NCI-H1105 treated with DMSO at 0.1 percent for 48 hours (cell line): ENCODE data around the gene HTD2.
"Not testable (repeated sequence)": the region's sequence is repeated elsewhere in the genome, so short reads cannot be mapped to it uniquely, and the experiment has no call there.

Experiments used
- DNase-seq: peaks from one replicate; lab custom pipeline; 2025; lab: John Stamatoyannopoulos, UW

Gene HTD2

DNA sequence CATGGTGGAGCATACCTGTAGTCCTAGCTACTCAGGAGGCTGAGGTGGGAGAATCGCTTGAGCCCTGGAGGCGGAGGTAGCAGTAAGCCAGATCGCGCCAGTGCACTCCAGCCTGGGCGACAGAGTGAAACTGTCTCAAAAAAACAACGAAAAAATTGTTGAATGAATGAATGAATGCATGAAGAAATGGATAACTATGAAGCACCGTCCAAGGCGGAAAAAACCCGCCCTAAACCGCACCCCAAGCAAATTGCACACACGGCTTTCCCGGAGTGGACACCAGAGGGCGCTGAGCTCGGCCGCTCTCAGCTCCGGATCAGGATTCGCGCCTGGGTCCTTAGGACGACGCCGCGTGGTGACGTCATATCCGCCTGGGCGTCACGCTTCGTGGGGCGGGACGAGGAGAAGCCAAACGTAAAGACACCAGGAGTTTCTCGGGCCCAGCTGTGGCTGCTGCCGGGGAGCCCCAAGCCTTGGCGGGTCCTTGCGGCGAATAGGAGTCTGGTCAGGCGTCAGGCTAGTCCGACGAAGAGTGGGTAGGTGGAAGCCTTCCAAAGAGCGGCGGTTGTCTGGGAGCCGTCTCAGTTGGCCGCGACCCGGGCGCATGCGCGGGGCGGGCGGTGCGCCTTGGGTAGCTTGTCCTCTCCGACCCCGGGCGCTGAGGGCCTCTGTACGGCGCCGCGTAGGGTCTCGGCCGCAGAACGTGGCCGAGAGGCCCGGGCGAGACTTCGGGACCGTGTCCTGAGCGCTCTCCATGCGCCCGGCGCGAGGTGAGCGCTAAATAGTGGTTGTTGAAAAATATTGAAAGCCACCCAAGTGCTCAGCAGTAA is at the start of gene HTD2, which contains the start of gene RPP14:
Gene HTD2, plus strand, starts transcription at position 639 of the 830 bp plus-strand sequence. CDS start 11,094 bp downstream, outside the sequence.
Gene RPP14, plus strand, starts transcription at position 364 of the 830 bp plus-strand sequence. CDS start 4,085 bp downstream, outside the sequence.
- peak; percentile 85 for DNase-seq

DNA sequence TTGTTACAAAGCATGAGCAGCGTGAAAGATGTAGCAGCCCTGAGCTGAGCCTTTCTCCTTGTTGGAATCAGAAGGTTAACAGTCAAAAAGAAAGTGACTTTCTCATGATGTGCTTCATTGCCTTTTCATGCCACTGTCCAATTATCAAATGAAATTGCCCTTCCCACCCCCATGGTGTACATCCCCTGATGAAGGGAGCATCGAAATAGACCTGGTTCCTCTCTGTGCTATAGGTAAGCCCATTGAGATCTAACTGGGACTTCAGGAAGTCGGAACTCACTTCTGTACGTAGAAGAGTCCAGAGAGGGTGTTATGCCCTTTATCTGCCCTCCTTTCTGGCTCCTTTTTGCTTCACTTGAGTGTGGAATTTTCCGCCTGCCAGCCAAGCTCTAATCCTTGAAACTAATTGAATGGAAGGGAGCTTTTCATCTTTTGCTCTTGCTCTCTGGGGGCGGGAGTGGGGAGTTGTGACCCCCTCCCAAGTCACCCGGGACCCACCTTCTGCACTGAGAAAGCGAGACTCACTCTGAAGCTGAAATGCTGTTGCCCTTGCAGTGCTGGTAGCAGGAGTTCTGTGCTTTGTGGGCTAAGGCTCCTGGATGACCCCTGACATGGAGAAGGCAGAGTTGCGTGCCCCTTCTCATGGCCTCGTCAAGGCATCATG is 47.8 kb upstream of the HTD2 start:
- DNase-seq: no peak

DNA sequence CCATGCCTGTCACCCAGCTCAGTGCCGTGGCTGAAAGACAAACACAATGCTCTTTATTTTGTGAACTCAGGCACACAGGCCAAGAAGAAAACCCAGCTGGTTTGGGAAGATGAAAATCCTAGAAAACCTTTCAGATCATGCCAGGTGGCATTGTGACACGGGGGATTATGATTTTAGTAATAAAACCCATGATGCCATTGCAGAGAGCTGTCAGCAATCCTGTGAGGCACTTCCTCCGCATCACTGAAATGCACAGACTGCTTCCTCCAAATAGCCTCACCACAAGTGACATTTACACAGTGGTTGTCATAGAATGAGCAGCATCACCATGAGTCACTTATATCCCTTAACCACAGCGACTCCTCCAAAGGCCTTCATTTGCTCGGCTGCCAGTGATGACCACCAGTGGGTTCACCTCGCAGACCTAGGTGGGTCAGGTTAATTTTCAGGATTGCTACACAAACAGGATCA is 46.0 kb upstream of the HTD2 start:
- DNase-seq: no peak

DNA sequence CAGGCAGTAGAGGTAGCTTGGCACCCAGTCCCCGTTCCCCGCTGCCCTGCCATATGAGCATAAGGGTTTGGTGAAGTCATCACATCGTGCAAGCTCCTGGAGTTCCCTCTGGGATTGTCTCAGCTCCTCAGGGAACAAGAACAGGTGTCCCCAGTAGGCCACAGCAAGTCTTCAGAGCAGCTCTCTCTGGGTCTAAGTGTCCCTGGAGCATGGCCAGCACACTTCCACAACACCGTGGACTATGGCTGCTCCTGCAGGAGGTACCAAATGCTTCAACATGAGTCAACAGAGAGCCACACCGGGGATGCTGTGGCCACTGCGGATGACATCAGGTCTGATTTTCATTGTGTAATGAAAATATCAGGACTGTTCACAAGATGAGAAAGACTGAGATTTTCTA is 45.6 kb upstream of the HTD2 start:
- no peak for DNase-seq

DNA sequence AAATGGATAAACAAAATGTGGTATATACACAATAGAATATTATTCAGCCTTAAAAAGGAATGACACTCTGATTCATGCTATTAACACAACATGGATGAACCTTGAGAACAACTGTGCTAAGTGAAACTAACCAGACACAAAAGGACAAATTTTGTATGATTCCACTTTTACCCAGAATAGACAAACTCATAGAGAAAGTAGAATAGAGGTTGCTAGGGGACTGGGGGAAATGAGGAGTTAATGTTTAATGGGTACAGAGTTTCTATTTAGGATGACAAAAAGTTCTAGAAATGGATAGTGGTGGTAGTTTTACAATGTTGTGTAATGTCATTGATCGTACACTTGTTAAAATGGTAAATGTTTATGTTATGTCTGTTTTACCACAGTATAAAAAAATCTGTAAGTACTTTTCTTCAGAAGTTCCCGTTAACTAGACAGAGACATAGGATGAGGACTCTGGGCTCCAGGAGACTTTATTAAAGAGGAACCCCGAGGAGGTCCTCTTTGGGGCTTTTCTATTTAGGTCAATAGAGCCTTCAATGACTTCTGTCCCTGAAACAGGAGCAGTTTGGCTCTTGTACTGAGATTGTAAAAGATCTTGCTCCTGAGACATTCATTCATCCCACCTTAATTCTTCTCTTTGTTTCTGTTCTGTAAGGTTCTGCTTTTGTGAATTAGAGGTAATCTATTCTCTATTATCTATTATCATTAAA is 44.2 kb upstream of the HTD2 start:
- no peak for DNase-seq

DNA sequence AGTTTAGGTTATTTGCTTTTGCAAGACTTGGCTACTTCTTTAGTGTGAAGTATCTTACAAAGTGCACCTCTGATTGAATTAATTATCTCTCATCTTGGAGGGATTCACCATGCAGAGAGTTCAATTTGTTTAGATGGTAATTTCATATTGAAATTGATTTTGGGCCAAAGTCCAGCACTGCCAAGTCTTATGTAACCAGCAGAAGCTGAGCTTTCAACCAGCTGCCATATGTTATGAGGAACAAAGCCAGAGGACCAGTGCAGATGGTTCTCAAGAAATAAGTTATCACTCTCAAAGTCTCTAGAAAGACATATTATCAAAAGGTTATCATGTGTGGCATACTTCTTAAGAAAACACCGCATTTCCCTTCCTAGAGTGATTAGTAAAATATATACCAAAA is 39.7 kb upstream of the HTD2 start:
- DNase-seq: peak; percentile 33

DNA sequence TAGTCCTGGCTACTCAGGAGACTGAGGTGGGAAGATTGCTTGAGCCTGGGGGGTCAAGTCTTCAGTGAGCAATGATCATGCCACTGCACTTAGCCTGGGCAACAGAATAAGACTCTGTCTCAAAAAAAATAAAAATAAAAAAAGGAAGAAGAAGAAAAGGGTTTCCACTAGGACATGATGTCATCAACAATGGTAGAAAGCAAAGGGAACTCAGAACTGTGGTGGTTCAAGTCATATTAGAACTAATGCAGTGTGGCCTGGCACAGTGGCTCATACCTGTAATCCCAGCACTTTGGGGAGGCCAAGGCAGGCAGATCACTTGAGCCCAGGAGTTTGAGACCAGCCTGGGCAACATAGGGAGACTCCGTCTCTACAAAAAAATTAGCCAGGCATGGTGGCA is 38.8 kb upstream of the HTD2 start:
- DNase-seq: not testable (repeated sequence)

DNA sequence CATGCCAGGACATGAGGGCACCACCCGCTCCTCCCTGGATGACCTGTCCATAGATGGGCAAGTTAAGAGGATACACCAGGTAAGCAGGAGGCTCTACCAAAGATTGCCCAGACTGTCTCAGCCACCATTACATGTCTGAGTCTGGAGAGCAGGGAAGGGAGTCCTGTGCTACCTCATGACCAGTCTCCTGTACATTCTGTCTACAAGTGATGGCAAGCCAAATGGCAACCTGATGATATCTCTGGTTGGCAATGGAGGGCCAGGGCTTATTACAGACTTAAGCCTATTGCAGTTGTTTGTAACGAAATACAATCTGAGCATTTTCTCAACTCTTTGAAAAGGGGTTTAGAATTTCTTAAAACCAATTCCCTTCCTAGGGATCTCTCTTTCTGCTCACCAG is 37.0 kb upstream of the HTD2 start:
- DNase-seq: no peak

DNA sequence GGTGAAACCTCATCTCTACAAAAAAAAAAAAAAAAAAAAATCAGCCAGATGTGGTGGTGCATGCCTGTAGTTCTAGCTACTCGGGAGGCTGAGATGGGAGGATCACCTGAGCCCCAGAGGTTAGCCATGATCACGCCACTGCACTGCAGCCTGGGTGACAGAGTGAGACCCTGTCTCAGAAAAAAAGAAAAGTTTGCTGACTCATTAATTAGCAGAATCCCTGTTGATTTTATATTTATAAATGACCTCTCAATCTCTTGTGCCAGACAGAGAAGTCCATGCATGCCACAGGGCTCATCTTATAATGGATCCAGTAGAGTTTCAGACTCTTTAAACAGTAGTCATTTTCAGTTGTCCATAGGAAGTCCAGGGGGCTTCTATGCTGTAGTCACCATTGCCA is 35.8 kb upstream of the HTD2 start:
- no peak for DNase-seq

DNA sequence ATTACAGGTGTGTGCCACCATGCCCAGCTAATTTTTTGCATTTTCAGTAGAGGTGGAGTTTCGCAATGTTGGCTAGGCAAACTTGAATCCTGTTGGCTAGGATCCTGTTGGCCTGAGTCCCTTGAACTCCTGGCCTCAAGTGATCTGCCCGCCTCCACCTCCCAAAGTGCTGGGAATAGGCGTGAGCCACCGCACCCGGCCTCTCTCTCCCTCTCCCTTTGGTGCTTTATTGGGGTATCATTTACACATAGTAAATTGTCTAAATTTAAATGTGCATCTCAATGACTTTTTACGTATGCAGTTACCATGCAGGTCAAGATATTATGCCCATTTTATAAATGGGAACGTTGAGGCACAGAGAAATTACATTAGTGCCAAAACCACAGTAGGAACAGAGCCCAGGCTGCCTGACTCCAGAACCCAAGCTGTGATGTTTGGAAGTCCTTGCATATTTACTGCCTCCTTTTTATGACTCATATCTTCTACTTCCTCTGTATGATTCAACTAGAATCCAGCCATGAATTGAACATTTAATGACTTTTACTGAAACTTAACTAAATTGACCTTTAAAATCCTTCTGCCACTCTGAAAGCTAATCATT is 34.3 kb upstream of the HTD2 start:
- DNase-seq: no peak

DNA sequence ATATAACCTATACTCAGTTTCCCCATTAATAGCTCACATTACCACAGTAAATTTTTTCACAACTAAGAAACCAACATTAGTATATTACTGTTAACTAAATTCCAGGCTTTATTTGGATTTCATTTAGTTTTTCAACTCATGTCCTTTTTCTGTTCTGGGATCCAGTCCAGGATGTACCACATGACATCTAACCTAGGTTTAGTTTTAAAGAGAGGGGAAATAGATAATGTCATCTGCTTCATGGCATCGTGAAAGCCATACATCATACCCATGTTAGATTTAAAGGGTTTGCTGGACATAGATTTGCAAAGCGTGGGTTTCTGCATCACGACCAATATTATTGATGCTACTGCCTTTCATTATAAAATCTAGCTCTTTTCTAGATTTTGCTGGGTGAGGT is 33.4 kb upstream of the HTD2 start:
- no peak for DNase-seq

DNA sequence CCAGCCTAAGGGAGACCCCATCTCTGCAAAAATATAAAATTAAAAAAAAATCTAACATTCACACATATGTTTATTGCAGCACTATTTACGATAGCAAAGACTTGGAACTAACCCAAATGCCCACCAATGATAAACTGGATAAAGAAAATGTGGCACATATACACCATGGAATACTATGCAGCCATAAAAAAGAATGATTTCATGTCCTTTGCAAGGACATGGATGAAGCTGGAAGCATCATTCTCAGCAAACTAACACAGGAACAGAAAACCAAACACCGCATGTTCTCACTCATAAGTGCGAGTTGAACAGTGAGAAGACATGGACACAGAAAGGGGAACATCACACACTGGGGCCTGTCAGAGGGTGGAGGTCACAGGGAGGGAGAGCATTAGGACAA is 33.0 kb upstream of the HTD2 start:
- not testable (repeated sequence) for DNase-seq

DNA sequence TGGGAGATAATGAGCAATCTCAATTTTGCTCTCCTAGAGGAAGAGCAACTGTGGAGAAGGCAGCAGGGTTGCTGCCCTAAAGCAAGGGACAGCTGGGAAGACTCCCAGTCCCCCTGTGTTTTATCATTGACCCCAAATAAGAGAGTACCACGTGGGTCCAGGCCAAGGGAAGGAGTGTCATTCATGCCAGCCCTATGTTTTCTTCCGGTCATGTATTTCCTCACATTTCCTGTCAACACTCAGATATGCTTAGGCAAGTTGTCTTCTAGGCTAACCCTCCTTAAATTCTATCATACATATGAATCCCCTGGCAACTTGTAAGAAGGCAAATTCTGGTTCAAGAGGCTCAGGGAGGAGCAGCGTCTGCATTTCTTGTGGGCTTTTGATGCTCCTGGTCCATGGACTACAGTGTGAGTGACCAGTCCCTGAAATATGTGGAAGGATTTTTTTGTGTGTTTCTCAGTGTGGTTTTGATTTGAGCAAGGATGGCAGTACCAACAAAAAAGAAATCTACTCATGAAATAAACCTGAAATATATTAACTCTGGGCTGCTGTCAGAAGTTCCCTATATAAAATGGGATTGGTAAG is 32.2 kb upstream of the HTD2 start:
- DNase-seq: no peak

DNA sequence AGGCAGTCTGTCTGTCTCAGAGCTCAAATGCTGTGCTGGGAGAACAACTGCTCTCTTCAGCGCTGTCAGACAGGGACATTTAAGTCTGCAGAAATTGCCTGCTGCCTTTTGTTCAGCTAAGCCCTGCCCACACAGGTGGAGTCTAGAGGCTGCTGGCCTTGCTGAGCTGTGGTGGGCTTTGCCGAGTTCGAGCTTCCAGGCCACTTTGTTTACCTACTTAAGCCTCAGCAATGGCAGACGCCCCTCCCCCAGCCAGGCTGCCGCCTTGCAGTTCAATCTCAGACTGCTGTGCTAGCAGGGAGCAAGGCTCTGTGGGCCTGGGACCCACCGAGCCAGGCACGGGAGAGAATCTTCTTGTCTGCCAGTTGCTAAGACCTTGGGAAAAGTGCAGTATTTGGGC is 25.3 kb upstream of the HTD2 start:
- DNase-seq: no peak

DNA sequence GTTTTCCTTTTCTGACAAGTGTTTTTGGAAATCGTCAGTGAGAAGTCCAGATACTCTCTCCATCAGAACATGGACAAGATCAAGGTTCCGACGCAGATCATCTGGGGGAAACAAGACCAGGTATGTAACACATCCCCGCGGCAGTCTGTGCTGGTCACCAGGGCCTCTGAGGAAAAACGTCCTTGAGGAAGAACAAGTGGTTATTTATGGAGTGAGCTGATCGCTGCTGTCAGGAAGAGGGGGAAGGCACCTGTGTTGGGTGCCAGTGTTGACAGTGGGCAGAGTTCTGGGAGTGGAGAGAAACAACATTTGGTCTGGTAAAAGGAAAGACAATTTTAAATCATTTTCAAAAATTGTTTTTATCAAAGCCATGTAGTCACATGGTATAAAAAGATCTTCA is 21.0 kb upstream of the HTD2 start:
- DNase-seq: no peak

DNA sequence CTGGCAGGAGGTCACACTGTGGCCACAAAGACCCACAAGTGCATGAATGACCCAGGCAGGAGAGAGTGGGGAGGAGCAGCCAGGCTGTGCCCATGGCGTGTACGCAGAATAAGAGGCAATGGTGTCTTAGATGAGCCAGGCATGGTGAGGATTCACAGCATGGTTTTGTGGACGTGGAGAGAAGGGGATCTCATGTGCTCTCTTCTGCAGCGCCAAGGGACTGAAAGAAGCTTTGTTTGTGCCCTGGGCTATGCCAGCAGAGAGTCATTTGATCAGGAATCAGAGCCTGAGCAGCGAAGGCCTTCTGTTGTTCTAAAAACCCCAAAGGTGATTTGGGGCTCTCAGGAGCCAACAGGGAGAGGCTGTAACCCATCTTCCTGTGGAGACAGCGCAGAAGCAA is 19.0 kb upstream of the HTD2 start:
- DNase-seq: no peak

DNA sequence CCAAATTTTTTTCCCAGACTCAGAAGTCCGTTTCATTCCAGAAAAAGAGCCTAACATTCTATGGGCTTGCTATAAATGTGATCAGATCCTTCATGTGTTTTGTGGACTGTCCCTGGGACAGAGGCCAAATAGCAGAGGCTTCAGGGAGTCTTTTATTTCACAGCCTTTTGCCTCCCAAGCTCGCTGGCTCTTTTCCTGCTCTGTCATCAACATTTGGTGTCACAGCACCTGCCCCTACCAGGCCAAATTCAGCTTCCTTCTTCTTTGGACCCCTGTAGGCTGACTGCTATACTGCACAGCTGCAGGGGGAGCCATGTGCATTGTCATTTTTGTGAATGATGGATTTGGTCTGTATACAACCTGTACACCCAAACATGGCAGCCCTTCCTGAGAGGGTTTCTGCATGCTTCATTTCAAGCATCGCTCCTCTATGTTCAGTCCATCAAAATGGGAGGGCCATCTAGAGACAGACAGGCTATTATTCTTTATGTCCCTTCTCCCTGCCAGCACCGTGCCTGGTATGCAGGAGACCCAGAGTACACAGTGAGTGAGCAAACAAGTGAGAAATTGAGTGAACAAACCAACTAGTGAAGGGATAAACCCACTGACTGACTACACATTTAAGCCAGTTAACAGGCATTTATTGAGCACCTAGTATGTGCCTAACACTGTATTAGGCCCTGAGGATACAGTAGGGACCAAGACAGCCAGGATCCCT is 18.1 kb upstream of the HTD2 start:
- DNase-seq: no peak

DNA sequence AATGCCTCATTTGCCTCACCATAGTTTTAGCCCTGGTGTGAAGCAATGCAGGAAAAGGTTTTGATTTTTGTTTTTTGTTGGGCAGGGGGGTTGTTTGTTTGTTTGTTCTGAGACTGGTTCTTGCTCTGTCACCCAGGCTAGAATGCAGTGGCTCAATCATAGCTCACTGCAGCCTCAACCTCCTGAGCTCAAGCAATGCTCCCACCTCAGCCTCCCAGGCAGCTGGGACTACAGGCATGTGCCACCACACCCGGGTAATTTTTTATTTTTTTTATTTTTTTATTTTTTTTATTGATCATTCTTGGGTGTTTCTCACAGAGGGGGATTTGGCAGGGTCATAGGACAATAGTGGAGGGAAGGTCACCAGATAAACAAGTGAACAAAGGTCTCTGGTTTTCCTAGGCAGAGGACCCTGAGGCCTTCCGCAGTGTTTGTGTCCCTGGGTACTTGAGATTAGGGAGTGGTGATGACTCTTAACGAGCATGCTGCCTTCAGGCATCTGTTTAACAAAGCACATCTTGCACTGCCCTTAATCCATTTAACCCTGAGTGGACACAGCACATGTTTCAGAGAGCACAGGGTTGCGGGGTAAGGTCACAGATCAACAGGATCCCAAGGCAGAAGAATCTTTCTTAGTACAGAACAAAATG is 17.2 kb upstream of the HTD2 start:
- DNase-seq: not testable (repeated sequence)

DNA sequence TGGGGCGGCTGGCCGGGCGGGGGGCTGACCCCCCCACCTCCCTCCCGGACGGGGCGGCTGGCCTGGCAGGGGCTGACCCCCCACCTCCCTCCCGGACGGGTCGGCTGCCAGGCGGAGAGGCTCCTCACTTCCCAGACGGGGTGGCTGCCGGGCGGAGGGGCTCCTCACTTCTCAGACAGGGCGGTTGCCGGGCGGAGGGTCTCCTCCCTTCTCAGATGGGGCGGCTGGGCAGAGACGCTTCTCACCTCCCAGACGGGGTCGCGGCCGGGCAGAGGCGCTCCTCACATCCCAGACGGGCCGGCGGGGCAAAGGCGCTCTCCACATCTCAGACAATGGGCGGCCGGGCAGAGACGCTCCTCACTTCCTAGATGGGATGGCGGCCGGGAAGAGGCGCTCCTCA is 15.9 kb upstream of the HTD2 start:
- DNase-seq: not testable (repeated sequence)

DNA sequence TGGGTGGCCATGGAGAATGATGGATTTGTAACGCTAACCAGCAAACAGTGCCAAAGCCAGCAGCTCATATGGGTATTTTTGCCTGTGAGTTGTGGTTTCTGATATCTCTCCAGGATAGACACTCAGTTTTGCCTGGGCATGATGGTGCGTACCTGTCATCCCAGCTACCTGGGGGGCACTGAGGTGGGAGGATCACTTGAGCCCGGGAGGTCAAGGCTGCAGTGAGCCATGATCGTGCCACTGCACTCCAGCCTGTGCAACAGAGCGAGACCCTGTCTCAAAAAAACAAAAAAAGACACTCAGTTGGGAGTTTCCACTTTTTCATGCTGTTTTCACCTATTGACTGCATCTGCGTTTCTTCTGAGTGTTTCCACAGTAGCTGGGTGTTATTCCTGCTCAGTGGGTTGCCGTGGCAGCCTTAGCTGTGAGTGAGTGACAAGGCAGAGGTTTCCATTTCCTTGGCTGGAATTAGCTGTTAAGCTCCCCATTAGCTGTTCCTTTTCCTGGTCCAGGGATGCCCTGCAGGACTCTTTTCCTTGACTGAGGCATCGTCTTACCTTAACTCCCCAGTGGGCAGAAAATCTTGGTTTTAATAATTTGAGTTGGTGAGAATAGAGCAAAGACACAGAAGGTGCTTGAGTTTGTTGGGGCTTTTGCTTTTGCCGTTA is 14.5 kb upstream of the HTD2 start:
- no peak for DNase-seq
